A549 treated with CpdA at 1 μM for 4 hours (cell line): Measurements from ENCODE around the gene SBSN. TPM values are rescaled to one million over a fixed set of nuclear protein-coding genes. Genes with fewer than 3 reads are reported as not detected.

ENCODE experiments used
- total RNA-seq: library from RNA; stranded (reverse); fragments of 200-300 nt; extraction: Qiagen RNA extraction; gene quantifications from 5 replicates; pipeline ENCODE4 v1.2.3, GENCODE V29; 2022; ENCODE audit warnings: low read depth

The SBSN gene
- 3.3 to 4.8 TPM (median 3.7 TPM) in 5 replicates for total RNA-seq

DNA sequence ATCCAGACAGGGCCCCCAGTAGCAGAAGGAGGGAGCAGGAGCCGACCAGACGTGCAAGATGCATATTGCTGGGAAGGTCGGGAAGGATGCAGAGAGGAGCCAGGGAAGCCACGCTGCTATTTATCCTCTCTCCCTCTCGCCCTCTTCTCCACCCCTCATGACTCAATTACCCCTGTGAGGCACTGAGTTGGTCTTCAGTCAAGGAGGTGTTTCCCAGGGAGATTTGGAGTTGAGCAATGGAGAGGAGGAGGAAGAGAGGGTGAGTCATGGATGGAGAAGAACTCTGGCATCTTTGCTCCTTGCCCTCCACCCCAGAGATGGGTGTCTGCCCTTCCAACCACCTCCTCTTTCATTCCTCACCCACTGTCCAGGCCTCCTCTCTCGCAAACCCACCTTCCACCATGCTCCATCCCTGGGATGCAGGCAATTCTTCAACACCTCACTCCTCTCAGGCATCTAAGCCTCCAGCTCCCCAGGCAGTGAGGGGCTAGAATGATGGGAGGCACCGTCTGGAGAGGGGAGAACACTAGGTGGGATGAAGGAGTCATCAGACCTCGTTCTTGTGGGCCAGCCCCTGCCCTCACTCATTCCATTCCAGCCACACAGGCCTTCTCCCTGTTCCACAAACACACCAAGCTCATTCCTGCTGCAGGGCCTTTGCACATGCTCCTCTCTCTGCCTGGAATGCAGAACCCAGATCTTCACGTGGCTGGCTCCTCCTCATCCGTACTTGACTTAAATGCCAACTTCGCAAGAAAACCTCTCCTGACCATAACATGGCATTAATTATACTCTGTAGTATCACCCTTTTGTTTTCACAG is at the start of gene SBSN:
Gene SBSN (minus strand): TSS at position 94 of the 821 bp plus-strand sequence. CDS start 30 bp downstream, at position 64.

GRCh38 chr19:35563207-35563829 is 35.2 kb upstream of the SBSN start, which contains the start of gene ATP4A:
Gene ATP4A, minus strand, starts transcription at chr19:35563658. Its CDS starts 29 bp downstream, at chr19:35563629.

GRCh38 chr19:35545001-35545854 is 17.1 kb upstream of the SBSN start, which contains the start of gene TMEM147:
Gene TMEM147, plus strand, starts transcription at chr19:35545626. Its CDS starts 114 bp downstream, at chr19:35545740.

DNA sequence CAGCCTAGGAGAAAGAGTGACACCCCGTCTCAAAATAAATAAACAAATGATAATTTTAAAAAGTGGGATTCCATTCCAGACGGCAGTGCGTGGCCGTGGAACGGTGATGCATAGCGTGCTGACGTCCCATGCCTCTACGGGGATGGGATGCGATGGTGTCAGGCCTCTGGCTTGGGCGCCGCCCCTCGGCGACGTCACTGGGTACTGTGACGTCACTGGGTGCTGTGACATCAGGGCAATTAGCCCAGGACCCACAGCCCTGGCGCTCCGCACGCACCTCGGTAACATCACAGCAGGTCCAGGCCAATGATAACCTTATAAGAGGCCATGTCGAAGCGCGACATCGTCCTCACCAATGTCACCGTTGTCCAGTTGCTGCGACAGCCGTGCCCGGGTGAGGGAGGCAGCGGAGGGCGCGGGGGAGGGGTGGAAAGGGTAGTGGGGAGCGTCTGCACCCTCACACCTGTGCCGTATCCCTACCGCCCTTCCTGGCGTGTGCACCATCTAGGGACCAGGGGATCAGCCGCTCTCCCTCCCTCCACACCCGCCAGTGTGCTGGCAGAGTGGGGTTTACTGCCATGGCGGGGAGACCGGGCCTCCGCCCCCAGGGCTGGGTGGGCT is 5.2 kb upstream of the SBSN start, which contains the start of gene GAPDHS:
Gene GAPDHS (plus strand): TSS at position 256 of the 621 bp plus-strand sequence. CDS start 72 bp downstream, at position 328.

GRCh38 chr19:35513628-35514281 is 14.4 kb downstream of the SBSN start, which contains the start of gene DMKN:
Gene DMKN, minus strand, starts transcription at chr19:35513649. Its CDS starts 174 bp downstream, at chr19:35513475.

DNA sequence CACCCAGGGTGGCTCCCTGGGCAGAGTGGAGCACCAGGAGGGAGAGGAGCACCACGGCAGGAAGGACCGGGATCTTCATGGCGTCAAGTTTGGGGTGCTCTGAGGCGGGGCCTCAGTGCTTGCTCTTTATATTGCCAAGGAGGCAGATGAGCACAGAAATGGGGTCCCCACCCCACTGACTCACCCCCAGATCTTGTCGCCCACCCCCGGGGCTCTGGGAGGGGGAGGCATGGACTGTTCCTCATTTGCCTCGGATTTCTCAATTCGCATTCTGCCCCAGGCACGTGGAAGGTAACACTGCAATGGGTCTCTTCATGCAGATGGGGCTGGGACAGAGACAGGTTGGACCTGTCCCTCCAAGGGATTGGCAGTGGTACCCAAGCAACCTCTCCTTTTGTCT is 37.7 kb downstream of the SBSN start, which contains the start of gene KRTDAP:
Gene KRTDAP (minus strand): TSS at position 101 of the 400 bp plus-strand sequence. CDS start 22 bp downstream, at position 79.

Other genes with a start within 250 kb of the SBSN start
- gene HAMP, start 245.8 kb downstream of the SBSN start, total RNA-seq, result 0.05 to 0.73 TPM (median 0.13 TPM) in 3 of 5 replicates, not detected in the others
- not detected in 5 replicates for gene MAG, start 236.2 kb downstream of the SBSN start, total RNA-seq
- gene CD22, start 199.1 kb downstream of the SBSN start, total RNA-seq, result 0.59 to 1.4 TPM (median 0.90 TPM) in 5 replicates
- not detected in 5 replicates for gene FFAR1, start 180.4 kb downstream of the SBSN start, total RNA-seq
- gene FFAR3, start 169.9 kb downstream of the SBSN start, total RNA-seq, result not detected in 5 replicates
- gene GPR42, start 157.2 kb downstream of the SBSN start, total RNA-seq, result not detected in 5 replicates
- 0.06 TPM in 1 of 5 replicates, not detected in the others for gene FFAR2, start 80.1 kb downstream of the SBSN start, total RNA-seq
- not detected in 5 replicates for gene KRTDAP, start 37.8 kb downstream of the SBSN start, total RNA-seq
- gene DMKN, start 14.7 kb downstream of the SBSN start, total RNA-seq, result 30.7 to 39.2 TPM (median 32.3 TPM) in 5 replicates
- gene GAPDHS, start 5.1 kb upstream of the SBSN start, total RNA-seq, result not detected in 5 replicates
- gene TMEM147, start 17.3 kb upstream of the SBSN start, total RNA-seq, result 333 to 446 TPM (median 432 TPM) in 5 replicates
- gene ATP4A, start 35.3 kb upstream of the SBSN start, total RNA-seq, result 0.01 TPM in 1 of 5 replicates, not detected in the others
- gene PMIS2, start 57.9 kb upstream of the SBSN start, total RNA-seq, result not detected in 5 replicates
- 12.9 to 17.2 TPM (median 14.8 TPM) in 5 replicates for gene HAUS5, start 84.4 kb upstream of the SBSN start, total RNA-seq
- gene RBM42, start 100.7 kb upstream of the SBSN start, total RNA-seq, result 143 to 210 TPM (median 201 TPM) in 5 replicates
- 1.5 to 2.6 TPM (median 2.4 TPM) in 5 replicates for gene ETV2, start 113.4 kb upstream of the SBSN start, total RNA-seq
- gene COX6B1, start 120.0 kb upstream of the SBSN start, total RNA-seq, result 1,280 to 1,484 TPM (median 1,422 TPM) in 5 replicates
- gene UPK1A, start 138.2 kb upstream of the SBSN start, total RNA-seq, result 0.62 to 1.1 TPM (median 0.86 TPM) in 5 replicates
- gene ZBTB32, start 176.2 kb upstream of the SBSN start, total RNA-seq, result not detected in 5 replicates
- 51.4 to 66.0 TPM (median 58.9 TPM) in 5 replicates for gene KMT2B, start 189.7 kb upstream of the SBSN start, total RNA-seq
- gene IGFLR1, start 214.1 kb upstream of the SBSN start, total RNA-seq, result 9.3 to 12.6 TPM (median 11.0 TPM) in 5 replicates
- gene U2AF1L4, start 217.1 kb upstream of the SBSN start, total RNA-seq, result 26.6 to 28.4 TPM (median 27.0 TPM) in 5 replicates
- 278 to 327 TPM (median 289 TPM) in 5 replicates for gene PSENEN, start 217.3 kb upstream of the SBSN start, total RNA-seq
- 17.4 to 27.7 TPM (median 23.3 TPM) in 5 replicates for gene LIN37, start 220.3 kb upstream of the SBSN start, total RNA-seq
- gene HSPB6, start 228.7 kb upstream of the SBSN start, total RNA-seq, result 0.26 to 0.50 TPM (median 0.38 TPM) in 5 replicates
- 23.9 to 34.7 TPM (median 27.4 TPM) in 5 replicates for gene PROSER3, start 229.9 kb upstream of the SBSN start, total RNA-seq
- gene ARHGAP33, start 247.3 kb upstream of the SBSN start, total RNA-seq, result 3.5 to 8.1 TPM (median 5.6 TPM) in 5 replicates